Brain microvascular endothelial cell (primary cell): ENCODE measurements around the gene ADAMTS17.
"Not testable (repeated sequence)": the region's sequence is repeated elsewhere in the genome, so short reads cannot be mapped to it uniquely, and the experiment has no call there.

Experiments used
- DNase-seq: peaks from one replicate; pipeline ENCODE4 v3.0.0-alpha.2; 2020
- H3K27ac ChIP-seq: fragments of 250-450 bp; sonication (Bioruptor Pico); 2 replicates; pipeline ENCODE4 v1.5.1; 2020; ENCODE audit warnings: mild to moderate bottlenecking, moderate library complexity
- H3K27me3 ChIP-seq: fragments of 250-450 bp; sonication (Bioruptor Pico); replicated peaks from 2 replicates; pipeline ENCODE4 v1.5.1; 2020; ENCODE audit warnings: mild to moderate bottlenecking
- H3K36me3 ChIP-seq: fragments of 250-450 bp; sonication (Bioruptor Pico); replicated peaks from 2 replicates; pipeline ENCODE4 v1.5.1; 2020; ENCODE audit warnings: mild to moderate bottlenecking
- H3K4me3 ChIP-seq: 2 replicates; pipeline ENCODE4 v1.5.1; 2011; ENCODE audit warnings: low read depth, mild to moderate bottlenecking, control low read depth, low read length, moderate library complexity
- CTCF ChIP-seq: IDR thresholded peaks from 2 replicates; pipeline ENCODE4 v1.5.1; 2011; ENCODE audit warnings: low read depth, mild to moderate bottlenecking, moderate library complexity, low read length, control low read depth, inconsistent platforms; ENCODE audit errors: missing control alignments
- in situ Hi-C: cut with HindIII; loops from 2 replicates; pipeline ENCODE4 v1.10.0; 2017; ENCODE audit warnings: low sequenced_read_pairs, low pct_ligation_motif_present

ADAMTS17 gene

GRCh38 chr15:100078511-100079220 is 263.1 kb downstream of the ADAMTS17 start:
- Histone ChIP-seq H3K36me3 (no peaks in the 10 kb centered on the region), H3K4me3 (no peak overlapping the region), H3K27ac (no peak overlapping the region), H3K27me3 (no peaks in the 10 kb centered on the region)
- in situ Hi-C loops, result no loop called here
- DNase-seq, result no peak
- TF ChIP-seq CTCF, result no peak

GRCh38 chr15:100075229-100075628 is 266.5 kb downstream of the ADAMTS17 start:
- no peak for TF ChIP-seq CTCF
- Histone ChIP-seq H3K36me3 (no peaks in the 10 kb centered on the region), H3K4me3 (no peak overlapping the region), H3K27ac (no peak overlapping the region), H3K27me3 (no peaks in the 10 kb centered on the region)
- in situ Hi-C loops, result no loop called here
- DNase-seq, result no peak

GRCh38 chr15:100073982-100074381 is 267.8 kb downstream of the ADAMTS17 start:
- Histone ChIP-seq H3K27ac (no peak overlapping the region), H3K4me3 (no peak overlapping the region), H3K36me3 (no peaks in the 10 kb centered on the region), H3K27me3 (no peaks in the 10 kb centered on the region)
- TF ChIP-seq CTCF, result no peak
- in situ Hi-C loops, result no loop called here
- no peak for DNase-seq

- H3K27ac ChIP-seq, H3K4me3 ChIP-seq, DNase-seq, H3K36me3 ChIP-seq, in situ Hi-C loops, H3K27me3 ChIP-seq: not testable (repeated sequence)
Observed at GRCh38 chr15:100066521-100067280, 275.1 kb downstream of the ADAMTS17 start.

- no peaks in the 10 kb centered on the region for H3K36me3 ChIP-seq
- in situ Hi-C loops, result no loop called here
- TF ChIP-seq CTCF, result no peak
- H3K27ac ChIP-seq, result no peak overlapping the region
- DNase-seq, result no peak
- no peak overlapping the region for H3K4me3 ChIP-seq
- no peaks in the 10 kb centered on the region for H3K27me3 ChIP-seq
Observed at GRCh38 chr15:100061944-100062343, 279.8 kb downstream of the ADAMTS17 start.

- Histone ChIP-seq H3K27ac (no peak overlapping the region), H3K4me3 (no peak overlapping the region), H3K27me3 (no peaks in the 10 kb centered on the region), H3K36me3 (no peaks in the 10 kb centered on the region)
- in situ Hi-C loops, result no loop called here
- no peak for TF ChIP-seq CTCF
- DNase-seq, result peak; percentile 21
Observed at GRCh38 chr15:100060276-100060926, 281.4 kb downstream of the ADAMTS17 start.
